H1 (cell line): ENCODE results near the gene MYBL2. TPM values are rescaled to one million over a fixed set of nuclear protein-coding genes. Genes with fewer than 3 reads are reported as not detected.

Source experiments
- CTCF ChIA-PET: fragments of 300-600 bp; sonication (Branson Sonifier 250); formaldehyde crosslinking; loops from one replicate; lab custom pipeline; 2021; ENCODE audit not compliant: partially characterized antibody; lab: Charles Lee
- POLR2A ChIA-PET: fragments of 300-600 bp; sonication (Branson Sonifier 250); formaldehyde crosslinking; loops from one replicate; lab custom pipeline; 2021; ENCODE audit warnings: inconsistent platforms; ENCODE audit not compliant: partially characterized antibody; lab: Charles Lee
- DNase-seq, 2 experiments: peaks; one replicate each; pipeline versions ENCODE4 v3.0.0 to v3.0.0-alpha.2; 2010 to 2022; ENCODE audit warnings: low spot score in 2 of 2, low read depth in 1 of 2, mixed read lengths in 1 of 2
- FAIRE-seq: peaks from 2 replicates; lab custom pipeline; 2011; peaks lifted over from hg19 to GRCh38; lab: Jason Lieb, UNC
- H2AFZ ChIP-seq: 2 replicates; pipeline ENCODE4 v1.8.1; 2012; ENCODE audit warnings: low read length, inconsistent platforms
- H2AK5ac ChIP-seq: 2 replicates; pipeline ENCODE4 v1.6.1; 2013; ENCODE audit warnings: low read depth, low read length
- H2BK120ac ChIP-seq: replicated peaks from 2 replicates; pipeline ENCODE3; 2013; ENCODE audit warnings: low read depth, low read length, inconsistent platforms
- H2BK12ac ChIP-seq: 2 replicates; pipeline ENCODE4 v1.6.1; 2013; ENCODE audit warnings: low read depth, low read length
- H2BK15ac ChIP-seq: 2 replicates; pipeline ENCODE4 v1.6.1; 2013; ENCODE audit warnings: low read length
- H2BK20ac ChIP-seq: 2 replicates; pipeline ENCODE4 v1.6.1; 2013; ENCODE audit warnings: low read length
- H2BK5ac ChIP-seq: 2 replicates; pipeline ENCODE4 v1.6.1; 2013; ENCODE audit warnings: low read depth, low read length
- H3K14ac ChIP-seq: 2 replicates; pipeline ENCODE4 v1.6.1; 2013; ENCODE audit warnings: inconsistent platforms; ENCODE audit not compliant: insufficient read length
- H3K18ac ChIP-seq: 2 replicates; pipeline ENCODE4 v1.6.1; 2013; ENCODE audit warnings: low read length; ENCODE audit errors: extremely low read depth
- H3K23ac ChIP-seq: 2 replicates; pipeline ENCODE4 v1.6.1; 2013; ENCODE audit warnings: inconsistent platforms; ENCODE audit not compliant: insufficient read length
- H3K23me2 ChIP-seq: 2 replicates; pipeline ENCODE4 v1.6.1; 2013; ENCODE audit warnings: low read depth, low read length
- H3K27ac ChIP-seq: 2 replicates; pipeline ENCODE4 v1.6.1; 2011; ENCODE audit warnings: low read depth, low read length, inconsistent platforms
- H3K27me3 ChIP-seq, 4 experiments: replicated peaks in 1 of 4; 1 replicate in 1 of 4; 2 replicates in 3 of 4; pipeline versions ENCODE4 v1.6.1 to v1.8.1; 2011 to 2013; ENCODE audit warnings: low read length in 3 of 4, mild to moderate bottlenecking in 3 of 4, inconsistent platforms in 2 of 4, mixed read lengths in 2 of 4, moderate library complexity in 1 of 4; ENCODE audit not compliant: control insufficient read depth in 3 of 4, insufficient read depth in 3 of 4; ENCODE audit errors: extremely low read depth in 1 of 4
- H3K36me3 ChIP-seq, 4 experiments: 2 replicates each; pipeline versions ENCODE4 v1.6.1 to v1.8.1; 2011 to 2013; ENCODE audit warnings: mild to moderate bottlenecking in 4 of 4, low read length in 3 of 4, moderate library complexity in 2 of 4, control low read depth in 1 of 4, inconsistent platforms in 1 of 4; ENCODE audit not compliant: insufficient read depth in 4 of 4, control insufficient read depth in 2 of 4
- H3K4ac ChIP-seq: replicated peaks from 2 replicates; pipeline ENCODE3; 2013; ENCODE audit warnings: low read length, low read depth, mixed read lengths, inconsistent platforms; ENCODE audit not compliant: insufficient read length
- H3K4me1 ChIP-seq, 4 experiments: replicated peaks in 1 of 4; 1 replicate in 1 of 4; 2 replicates in 3 of 4; pipeline versions ENCODE4 v1.6.1 to v1.8.1; 2011 to 2013; ENCODE audit warnings: low read length in 3 of 4, inconsistent platforms in 2 of 4, mixed read lengths in 1 of 4; ENCODE audit not compliant: insufficient read depth in 4 of 4, control insufficient read depth in 3 of 4
- H3K4me2 ChIP-seq, 2 experiments: 2 replicates each; pipeline versions ENCODE4 v1.6.1 to v1.8.1; 2011 to 2013; ENCODE audit warnings: low read depth in 2 of 2, low read length in 2 of 2, control low read depth in 1 of 2, inconsistent platforms in 1 of 2, mild to moderate bottlenecking in 1 of 2; ENCODE audit not compliant: insufficient read depth in 1 of 2
- H3K4me3 ChIP-seq, 4 experiments: fragments of 200-600, 300-600 bp in 1 of 4; sonication (generic), shearing (Covaris generic), sonication (Bioruptor Twin) in 1 of 4; 2 replicates each; pipeline versions ENCODE4 v1.5.1 to v1.8.1; 2011 to 2016; ENCODE audit warnings: low read length in 4 of 4, low read depth in 3 of 4, control low read depth in 2 of 4, inconsistent platforms in 2 of 4, mild to moderate bottlenecking in 2 of 4, mixed read lengths in 1 of 4, moderate library complexity in 1 of 4; ENCODE audit not compliant: insufficient read depth in 2 of 4; ENCODE audit errors: extremely low read depth in 1 of 4
- H3K56ac ChIP-seq: replicated peaks from 2 replicates; pipeline ENCODE3; 2013; ENCODE audit warnings: low read depth, mild to moderate bottlenecking, mixed read lengths, low read length, inconsistent platforms; ENCODE audit not compliant: insufficient read length
- H3K79me1 ChIP-seq: 2 replicates; pipeline ENCODE4 v1.6.1; 2013; ENCODE audit warnings: low read depth, low read length, control low read depth
- H3K79me2 ChIP-seq, 2 experiments: 2 replicates each; pipeline versions ENCODE4 v1.6.1 to v1.8.1; 2012 to 2013; ENCODE audit warnings: low read length in 2 of 2, mild to moderate bottlenecking in 2 of 2, inconsistent platforms in 1 of 2; ENCODE audit not compliant: insufficient read depth in 2 of 2, control insufficient read depth in 1 of 2
- H3K9ac ChIP-seq, 4 experiments: replicated peaks in 1 of 4; 1 replicate in 1 of 4; 2 replicates in 3 of 4; pipeline versions ENCODE4 v1.6.1 to v1.8.1; 2011 to 2013; ENCODE audit warnings: low read depth in 3 of 4, low read length in 3 of 4, control low read depth in 2 of 4, mild to moderate bottlenecking in 2 of 4, moderate library complexity in 2 of 4, inconsistent platforms in 1 of 4; ENCODE audit errors: extremely low read depth in 1 of 4
- H3K9me3 ChIP-seq, 2 experiments: 2 replicates each; pipeline versions ENCODE4 v1.6.1 to v1.8.1; 2012 to 2013; ENCODE audit warnings: mild to moderate bottlenecking in 2 of 2, moderate library complexity in 2 of 2, control low read depth in 1 of 2, inconsistent platforms in 1 of 2, low read depth in 1 of 2, low read length in 1 of 2, mixed read lengths in 1 of 2; ENCODE audit not compliant: insufficient read depth in 2 of 2
- H4K20me1 ChIP-seq, 2 experiments: replicated peaks in 1 of 2; 2 replicates each; pipeline versions ENCODE3 to v1.8.1; 2011 to 2013; ENCODE audit warnings: inconsistent platforms in 2 of 2, low read length in 2 of 2, mild to moderate bottlenecking in 1 of 2; ENCODE audit not compliant: insufficient read depth in 2 of 2, control insufficient read depth in 1 of 2
- H4K5ac ChIP-seq: 2 replicates; pipeline ENCODE4 v1.6.1; 2013; ENCODE audit warnings: low read length, low read depth, mixed read lengths, inconsistent platforms; ENCODE audit not compliant: insufficient read length
- H4K8ac ChIP-seq: 2 replicates; pipeline ENCODE4 v1.8.0; 2013; ENCODE audit warnings: mild to moderate bottlenecking, moderate library complexity, low read length, inconsistent platforms; ENCODE audit not compliant: insufficient read depth; ENCODE audit errors: extremely low read depth
- H4K91ac ChIP-seq: replicated peaks from 2 replicates; pipeline ENCODE3; 2013; ENCODE audit warnings: low read length, mixed read lengths, inconsistent platforms; ENCODE audit not compliant: insufficient read length
- BACH1 ChIP-seq: IDR thresholded peaks from 2 replicates; pipeline ENCODE4 v1.6.1; 2012; ENCODE audit warnings: low read length, improper control_type of control experiment
- CHD1 ChIP-seq: IDR thresholded peaks from 2 replicates; pipeline ENCODE4 v1.6.1; 2012; ENCODE audit warnings: low read depth, low read length, improper control_type of control experiment
- GTF2F1 ChIP-seq: IDR thresholded peaks from 2 replicates; pipeline ENCODE4 v1.6.1; 2012; ENCODE audit warnings: low read depth, low read length, improper control_type of control experiment, borderline replicate concordance
- KDM5A ChIP-seq: fragments of 200-600 bp; IDR thresholded peaks from 2 replicates; pipeline ENCODE4 v1.7.1; 2012; ENCODE audit warnings: mild to moderate bottlenecking, low read length, inconsistent platforms, mixed read lengths
- MAFK ChIP-seq: IDR thresholded peaks from 2 replicates; pipeline ENCODE4 v1.6.1; 2012; ENCODE audit warnings: low read depth, mild to moderate bottlenecking, improper control_type of control experiment, low read length
- TAF1 ChIP-seq: IDR thresholded peaks from 2 replicates; pipeline ENCODE4 v1.6.1; 2011; ENCODE audit warnings: mild to moderate bottlenecking, low read depth, low read length
- TCF12 ChIP-seq: IDR thresholded peaks from 2 replicates; pipeline ENCODE4 v1.6.1; 2011; ENCODE audit warnings: low read depth, mild to moderate bottlenecking, low read length
- WGBS, 2 experiments: shearing (Covaris generic) in 1 of 2; methylation state at CpG; one replicate each; pipeline versions ENCODE4 v1.1.6 to v1.1.7; 2013 to 2015; ENCODE audit warnings: low lambda C conversion rate in 2 of 2, mixed read lengths in 2 of 2, inconsistent platforms in 1 of 2, low coverage in 1 of 2, missing lambda C conversion rate in 1 of 2; ENCODE audit not compliant: insufficient replicate concordance in 2 of 2, insufficient coverage in 1 of 2, insufficient read length in 1 of 2; ENCODE audit errors: extremely low coverage in 1 of 2, missing lambda C conversion rate in 1 of 2; 5-methylcytosine and 5-hydroxymethylcytosine counted together
- polyA plus RNA-seq, 7 experiments: library from polyadenylated mRNA; depleted of rRNA in 3 of 7; stranded (reverse) in 5 of 7; unstranded in 2 of 7; fragments of >200 nt in 5 of 7; fragments of 200-250 nt in 2 of 7; gene quantifications; 1 replicate in 5 of 7; 2 replicates in 1 of 7; 4 replicates in 1 of 7; pipeline versions ENCODE4 v1.2.1 to v1.2.3, GENCODE V29; 2011 to 2013; ENCODE audit warnings: missing spikeins in 2 of 7, mixed read lengths in 2 of 7
- total RNA-seq: library from RNA; stranded (reverse); fragmentation: NEBNext Ultra II Directional; extraction: Animal tissue kit (Norgen Biotek cat#: 25700); gene quantifications from 2 replicates; pipeline ENCODE4 v1.2.1, GENCODE V29; 2021

MYBL2 gene
- total and polyA plus RNA-seq, 2 of the 8 experiments (the other 6 are each of a cell fraction or from before 2014, with no cell fraction given), result 75.3 to 207 TPM

DNA sequence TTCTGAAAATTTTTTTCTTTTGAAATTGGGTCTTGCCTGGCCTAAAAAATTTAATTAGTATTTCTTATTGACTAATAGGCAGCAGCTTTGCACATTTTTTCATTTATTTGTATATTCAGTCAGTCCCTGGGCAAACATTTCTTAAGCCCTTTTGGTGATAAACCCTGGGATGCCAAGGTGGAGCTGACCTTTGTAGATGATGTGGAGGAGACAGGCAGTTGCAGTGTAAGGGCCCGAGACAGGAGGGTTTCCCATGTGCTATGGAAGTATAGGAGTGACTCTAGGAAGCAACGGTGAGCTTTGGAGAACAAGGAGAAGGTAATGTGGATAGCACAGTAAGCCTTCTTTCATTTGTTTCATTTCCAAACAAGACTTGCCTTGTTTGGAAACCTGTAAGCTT lies 3.5 kb downstream of the MYBL2 start:
- DNase-seq (no peak), FAIRE-seq (no peak)
- 100% methylated on average over 2 of the region's 2 CpGs; no CpG with 5 or more reads in 1 of the 2 experiments for WGBS, 2 experiments
- no peak overlapping the region for H3K4ac ChIP-seq
- H3K56ac ChIP-seq, result no peak overlapping the region
- H4K8ac ChIP-seq, result no peak overlapping the region
- no peak overlapping the region for H3K4me3 ChIP-seq
- H3K23me2 ChIP-seq, result peaks cover 6% of the 10 kb centered on the region; the same call in 1 of the 2 replicates
- no peak overlapping the region for H2BK120ac ChIP-seq
- H3K23ac ChIP-seq, result no peak overlapping the region
- H2BK20ac ChIP-seq, result no peak overlapping the region
- no peak overlapping the region for H4K5ac ChIP-seq
- H3K4me1 ChIP-seq, result peaks cover 0 to 4% (median 0%) of the 10 kb centered on the region in 4 experiments; a peak in 3 of 7 replicates
- H4K20me1 ChIP-seq, result peaks cover 0 to 4% of the 10 kb centered on the region in 2 experiments
- no peak overlapping the region for H2BK12ac ChIP-seq
- H3K18ac ChIP-seq, result no peak overlapping the region
- H3K9ac ChIP-seq, result no peak overlapping the region
- no peak overlapping the region for H2BK5ac ChIP-seq
- H3K9me3 ChIP-seq, result no peaks in the 10 kb centered on the region
- no peak overlapping the region for H2AK5ac ChIP-seq
- H3K79me2 ChIP-seq, result peaks cover 0 to 48% of the 10 kb centered on the region in 2 experiments
- no peak overlapping the region for H3K4me2 ChIP-seq
- H4K91ac ChIP-seq, result no peak overlapping the region
- H2AFZ ChIP-seq, result no peak overlapping the region
- CTCF ChIA-PET, result interaction anchor here (0.7 to 2.0 kb wide), 2 partner anchors 11 to 132 kb away, joined by 3 to 6 read pairs; no protein-coding TSS in a partner anchor
- H3K27me3 ChIP-seq, result peaks cover 0 to 4% (median 2%) of the 10 kb centered on the region in 4 experiments; a peak in 3 of 7 replicates
- no peak overlapping the region for H3K14ac ChIP-seq
- no peak overlapping the region for H2BK15ac ChIP-seq
- peaks cover 5% of the 10 kb centered on the region for H3K79me1 ChIP-seq
- H3K36me3 ChIP-seq, result peaks cover 7 to 22% (median 16%) of the 10 kb centered on the region in 4 experiments; a peak in 6 of 8 replicates
- no peak overlapping the region for H3K27ac ChIP-seq
- POLR2A ChIA-PET, result interaction anchor here (1.5 to 4.0 kb wide), 4 partner anchors 10 to 51 kb away, joined by 3 to 15 read pairs (median 7); no protein-coding TSS in a partner anchor
- no peak for TF ChIP-seq BACH1
- TF ChIP-seq MAFK, result no peak
- no peak for TF ChIP-seq GTF2F1
- no peak for TF ChIP-seq TAF1
- no peak for TF ChIP-seq KDM5A
- no peak for TF ChIP-seq CHD1
- no peak for TF ChIP-seq TCF12
